Uterus (tissue), 4 donors: ENCODE data around the gene BCAN. TPM values are rescaled to one million over a fixed set of nuclear protein-coding genes. Genes with fewer than 3 reads are reported as not detected.
A peak's percentile ranks its signal among the peaks of the same experiment; 100 is the strongest.

Source experiments
- DNase-seq, 2 donors: peaks; one replicate each; pipeline ENCODE4 v3.0.0-alpha.2; 2019 to 2020
- H3K27ac ChIP-seq, 2 donors: fragments of 200-600 bp; sonication (generic); 1 replicate in 1 of 2; 2 replicates in 1 of 2; pipeline ENCODE4 v1.5.1; 2016 to 2018
- H3K27me3 ChIP-seq, 2 donors: fragments of 200-600 bp; sonication (generic); one replicate each; pipeline ENCODE4 v1.5.1; 2018 to 2019; ENCODE audit warnings: control low read depth in 1 of 2
- H3K36me3 ChIP-seq, 2 donors: fragments of 200-600 bp; sonication (generic); one replicate each; pipeline ENCODE4 v1.5.1; 2019; ENCODE audit warnings: control low read depth in 1 of 2
- H3K4me1 ChIP-seq, 2 donors: fragments of 200-600 bp; sonication (generic); one replicate each; pipeline ENCODE4 v1.5.1; 2018 to 2019; ENCODE audit warnings: control low read depth in 1 of 2
- H3K4me3 ChIP-seq, 2 donors: fragments of 200-600 bp; sonication (generic); 1 replicate in 1 of 2; 2 replicates in 1 of 2; pipeline ENCODE4 v1.5.1; 2018 to 2019; ENCODE audit warnings: mild to moderate bottlenecking in 1 of 2
- H3K9me3 ChIP-seq, 2 donors: fragments of 200-600 bp; sonication (generic); one replicate each; pipeline ENCODE4 v1.5.1; 2019; ENCODE audit warnings: control low read depth in 1 of 2
- POLR2A ChIP-seq, 2 donors: fragments of 450-650 bp; IDR thresholded peaks; one replicate each; pipeline ENCODE4 v1.6.1; 2016; ENCODE audit warnings: antibody characterized with exemption in 2 of 2, mild to moderate bottlenecking in 1 of 2, moderate library complexity in 1 of 2
- intact Hi-C: fragments of 100-400 bp; cut with DNase I; formaldehyde crosslinking; loops from one replicate; pipeline ENCODE4 v1.15.1; 2023; ENCODE audit warnings: low total_unique reads
- total RNA-seq, 4 donors: library from RNA; depleted of rRNA in 3 of 4; stranded (reverse); fragments of >200 nt in 3 of 4; gene quantifications; one replicate each; pipeline versions ENCODE4 v1.1.0 to v1.2.4, GENCODE V29; 2014 to 2023
- TF ChIP-seq, protein P1 (sequence below), 4 experiments: fragments of 200-600 bp in 2 of 4; fragments of 450-650 bp in 2 of 4; sonication (generic) in 2 of 4; IDR thresholded peaks; one replicate each; pipeline ENCODE4 v1.5.1; 2016 to 2019; ENCODE audit warnings: antibody characterized with exemption in 4 of 4, mild to moderate bottlenecking in 2 of 4, moderate library complexity in 1 of 4
- donor health status: DM: yes; HTN: yes; CAD: no.

BCAN gene
- total RNA-seq, 4 donors from 2014 or later, result 2.3 to 3.0 (median 2.8) TPM; not detected in 1

DNA sequence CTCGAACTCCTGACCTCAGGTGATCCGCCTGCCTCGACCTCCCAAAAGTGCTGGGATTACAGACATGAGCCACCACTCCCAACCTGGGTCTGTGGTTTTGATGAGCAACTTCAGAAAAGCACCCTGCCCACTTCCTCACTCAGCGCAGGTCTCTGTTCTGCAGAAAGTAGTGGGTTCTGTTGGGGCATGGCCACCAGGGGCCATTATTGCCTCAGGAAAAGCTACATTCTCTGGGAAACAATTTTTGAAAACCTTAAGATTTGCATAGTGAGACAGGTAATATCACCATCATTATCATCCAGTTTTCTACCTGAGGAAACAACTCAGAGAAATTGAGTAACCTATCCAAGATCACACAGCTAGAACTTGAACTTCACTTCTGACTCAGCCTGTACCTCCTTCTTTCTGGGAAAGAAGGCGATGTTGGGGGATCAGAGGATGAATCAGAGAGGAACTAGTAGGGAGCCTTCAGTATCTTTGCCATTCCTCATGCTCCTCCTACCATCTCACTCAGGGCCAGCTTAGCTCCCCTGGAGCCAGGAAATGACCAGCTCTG, 42.4 kb downstream of the BCAN start:
- no peak for DNase-seq
- no peaks in the 10 kb centered on the region for H3K9me3 ChIP-seq
- no peak overlapping the region for H3K27ac ChIP-seq
- no peaks in the 10 kb centered on the region for H3K4me1 ChIP-seq
- no peaks in the 10 kb centered on the region for H3K27me3 ChIP-seq
- intact Hi-C loops, result no loop called here
- TF ChIP-seq, protein P1, sequence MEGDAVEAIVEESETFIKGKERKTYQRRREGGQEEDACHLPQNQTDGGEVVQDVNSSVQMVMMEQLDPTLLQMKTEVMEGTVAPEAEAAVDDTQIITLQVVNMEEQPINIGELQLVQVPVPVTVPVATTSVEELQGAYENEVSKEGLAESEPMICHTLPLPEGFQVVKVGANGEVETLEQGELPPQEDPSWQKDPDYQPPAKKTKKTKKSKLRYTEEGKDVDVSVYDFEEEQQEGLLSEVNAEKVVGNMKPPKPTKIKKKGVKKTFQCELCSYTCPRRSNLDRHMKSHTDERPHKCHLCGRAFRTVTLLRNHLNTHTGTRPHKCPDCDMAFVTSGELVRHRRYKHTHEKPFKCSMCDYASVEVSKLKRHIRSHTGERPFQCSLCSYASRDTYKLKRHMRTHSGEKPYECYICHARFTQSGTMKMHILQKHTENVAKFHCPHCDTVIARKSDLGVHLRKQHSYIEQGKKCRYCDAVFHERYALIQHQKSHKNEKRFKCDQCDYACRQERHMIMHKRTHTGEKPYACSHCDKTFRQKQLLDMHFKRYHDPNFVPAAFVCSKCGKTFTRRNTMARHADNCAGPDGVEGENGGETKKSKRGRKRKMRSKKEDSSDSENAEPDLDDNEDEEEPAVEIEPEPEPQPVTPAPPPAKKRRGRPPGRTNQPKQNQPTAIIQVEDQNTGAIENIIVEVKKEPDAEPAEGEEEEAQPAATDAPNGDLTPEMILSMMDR (IDR thresholded peaks at IDR 0.05), result no peak
- no peak for TF ChIP-seq POLR2A (IDR thresholded peaks at IDR 0.05)
- no peak overlapping the region for H3K4me3 ChIP-seq
- H3K36me3 ChIP-seq, result no peaks in the 10 kb centered on the region

DNA sequence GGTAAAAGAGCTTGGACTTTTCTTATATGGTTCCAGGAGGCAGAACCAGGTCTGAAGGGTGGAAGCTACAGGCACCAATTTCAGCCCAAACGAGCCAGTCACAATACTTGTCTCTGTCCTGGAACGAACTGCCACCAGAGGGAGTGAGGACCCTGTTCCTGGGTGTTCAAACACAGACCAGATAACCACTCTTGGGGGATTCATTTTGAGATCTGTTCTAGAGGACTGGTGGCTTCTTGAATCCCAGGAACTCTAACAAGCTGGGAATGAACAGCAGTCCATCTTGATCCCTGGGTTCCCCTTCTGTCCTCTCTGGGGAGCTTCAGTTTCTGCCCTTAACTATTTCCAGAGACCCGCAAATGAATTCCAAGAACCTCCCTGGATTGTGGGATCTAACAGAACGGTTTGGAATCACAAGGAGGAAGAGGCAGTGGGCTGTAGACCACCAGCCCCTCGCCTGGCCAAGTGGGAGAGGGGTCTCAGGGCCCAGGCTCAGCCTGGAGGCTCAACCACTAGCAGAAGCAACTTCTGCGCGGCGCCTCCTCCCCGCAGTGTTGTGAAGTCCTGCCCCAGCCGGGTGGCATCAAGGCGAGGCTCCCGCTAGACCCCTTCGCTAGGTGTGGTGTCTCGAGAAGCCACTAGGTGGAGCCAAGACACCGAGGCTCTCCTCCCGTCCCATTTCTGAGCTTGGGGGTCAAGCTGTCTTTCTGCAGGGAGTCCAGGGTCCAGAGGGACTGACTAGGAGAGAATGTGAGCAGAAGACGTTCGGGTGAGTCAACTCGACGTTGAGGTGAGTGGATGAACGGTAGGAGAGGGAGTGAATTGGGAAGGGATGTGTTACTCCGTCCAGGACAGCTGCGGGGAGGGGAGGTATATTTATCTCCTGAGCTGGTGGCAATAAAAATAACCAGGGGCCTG, 47.4 kb downstream of the BCAN start:
- no peaks in the 10 kb centered on the region for H3K36me3 ChIP-seq
- peak; percentile 82 to 83 for DNase-seq
- no peaks in the 10 kb centered on the region for H3K9me3 ChIP-seq
- intact Hi-C loops, result no loop called here
- H3K4me1 ChIP-seq, result no peaks in the 10 kb centered on the region
- no peaks in the 10 kb centered on the region for H3K27me3 ChIP-seq
- peak overlapping the region; percentile 13 to 70 for H3K27ac ChIP-seq
- TF ChIP-seq, protein P1 (IDR thresholded peaks at IDR 0.05), result peak; percentile 92 to 97 (median 94)
- TF ChIP-seq POLR2A (IDR thresholded peaks at IDR 0.05), result no peak
- H3K4me3 ChIP-seq, result no peak overlapping the region

DNA sequence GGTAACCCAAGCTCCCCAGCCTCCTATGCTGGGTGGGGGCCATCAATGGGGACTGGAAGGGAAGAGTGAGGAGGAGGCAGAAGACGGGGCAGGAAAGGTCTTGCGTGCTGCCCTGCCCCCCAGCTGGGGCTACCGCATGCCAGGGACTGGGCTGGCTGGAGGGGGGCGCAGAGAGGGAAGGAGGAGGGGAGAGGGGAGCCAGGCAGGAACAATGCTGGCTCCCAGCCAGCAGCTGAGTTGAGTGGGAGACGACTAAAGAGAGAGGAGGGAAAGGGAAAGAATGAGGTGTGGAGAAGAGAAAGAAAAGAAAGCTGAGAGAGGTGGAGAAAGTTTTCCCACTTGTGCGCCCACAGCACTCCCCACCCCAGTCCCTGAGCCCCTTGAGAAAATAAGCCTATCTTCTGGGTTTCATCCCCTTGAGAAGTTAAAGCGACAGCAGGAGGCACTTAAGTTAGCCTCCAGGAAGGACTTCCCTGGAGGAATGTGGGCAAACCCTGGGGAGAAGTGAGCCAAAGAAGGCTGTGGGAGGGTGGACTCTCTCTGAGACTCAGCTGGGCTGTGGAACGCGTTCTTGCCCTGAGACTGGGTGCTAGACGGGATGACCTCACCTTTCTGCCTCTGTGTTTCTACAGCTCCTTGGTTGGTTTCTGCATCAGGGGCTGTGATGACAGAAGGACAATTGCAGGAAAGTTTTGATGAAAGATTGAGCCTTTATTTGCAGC, 48.2 kb downstream of the BCAN start:
- no peak for DNase-seq
- H3K27ac ChIP-seq, result peak overlapping the region in 1 of 2 donors; percentile 70

DNA sequence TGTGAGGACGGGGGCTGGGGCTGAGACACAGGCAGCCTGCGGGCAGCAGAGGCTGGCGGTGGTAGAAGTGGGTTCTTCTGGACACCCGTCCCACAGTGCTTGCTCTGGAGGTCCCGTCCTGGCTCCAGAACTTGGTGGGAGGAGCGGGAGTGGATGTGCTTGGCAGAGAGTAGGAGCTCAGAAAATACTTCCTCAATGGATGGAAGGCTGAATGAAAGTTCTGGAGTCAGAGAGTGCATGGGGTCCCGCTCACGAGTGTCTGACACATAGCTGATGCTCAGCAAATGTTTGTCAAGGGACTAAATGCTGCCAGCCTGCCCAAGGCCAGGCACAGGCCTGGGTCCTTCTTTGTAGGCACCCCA, 48.7 kb downstream of the BCAN start:
- no peak for TF ChIP-seq POLR2A (IDR thresholded peaks at IDR 0.05)
- TF ChIP-seq, protein P1 (IDR thresholded peaks at IDR 0.05), result no peak
- H3K4me1 ChIP-seq, result no peaks in the 10 kb centered on the region
- no peak overlapping the region for H3K4me3 ChIP-seq
- no peaks in the 10 kb centered on the region for H3K27me3 ChIP-seq
- no peaks in the 10 kb centered on the region for H3K36me3 ChIP-seq
- intact Hi-C loops, result loop anchor here (2.0 to 10.0 kb wide), 2 partner anchors 34 to 194 kb away; no protein-coding TSS in a partner anchor
- DNase-seq, result no peak
- no peaks in the 10 kb centered on the region for H3K9me3 ChIP-seq
- no peak overlapping the region for H3K27ac ChIP-seq

More for the DNA sequence above, 48.2 kb downstream of the BCAN start:
- Histone ChIP-seq H3K4me3 (no peak overlapping the region), H3K36me3 (no peaks in the 10 kb centered on the region), H3K27me3 (no peaks in the 10 kb centered on the region), H3K9me3 (no peaks in the 10 kb centered on the region), H3K4me1 (no peaks in the 10 kb centered on the region)
- no peak for TF ChIP-seq POLR2A (IDR thresholded peaks at IDR 0.05)
- TF ChIP-seq, protein P1 (IDR thresholded peaks at IDR 0.05), result no peak
- intact Hi-C loops, result loop anchor here (2.0 to 10.0 kb wide), 2 partner anchors 35 to 195 kb away; no protein-coding TSS in a partner anchor
